GM13977 (cell line): ENCODE results near the gene MRPL10.

ENCODE experiments used
- DNase-seq: peaks from one replicate; pipeline ENCODE4 v3.0.0; 2012; ENCODE audit warnings: low spot score
- in situ Hi-C: fragments of 300-500 bp; cut with MboI; formaldehyde crosslinking; loops from one replicate; pipeline ENCODE4 v1.12.0; 2022; ENCODE audit warnings: low sequenced_read_pairs, low pct_unique_long_range_greater_than_20kb, mixed read lengths, inconsistent platforms; ENCODE audit not compliant: unreplicated experiment
- TF ChIP-seq, protein P1 (sequence below): IDR thresholded peaks from 2 replicates; pipeline ENCODE4 v1.5.1; 2012; ENCODE audit warnings: mild to moderate bottlenecking, control low read depth; ENCODE audit not compliant: insufficient read depth; ENCODE audit errors: extremely low read depth, missing control alignments

MRPL10 gene

DNA sequence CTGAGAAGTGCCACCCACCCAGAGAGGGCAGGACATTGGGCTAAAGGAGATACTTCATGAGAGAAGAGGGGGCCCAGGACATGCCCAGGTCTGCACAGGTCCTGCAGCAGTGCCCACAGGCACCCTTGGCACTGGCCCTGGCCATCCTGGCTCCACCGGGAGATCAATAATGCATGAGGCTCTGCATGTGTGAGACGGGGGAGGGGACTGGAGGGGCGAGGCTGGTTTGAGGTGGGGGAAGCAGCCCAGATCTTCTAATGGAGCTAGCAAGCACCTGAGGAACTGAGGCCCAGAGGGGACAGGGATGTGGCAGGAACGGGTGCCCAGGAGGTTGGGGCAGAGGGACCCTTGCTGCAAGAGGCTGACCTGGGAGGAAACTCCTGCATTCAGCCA is 10.3 kb downstream of the MRPL10 start:
- no peak for DNase-seq
- in situ Hi-C loops, result no loop called here
- TF ChIP-seq, protein P1, sequence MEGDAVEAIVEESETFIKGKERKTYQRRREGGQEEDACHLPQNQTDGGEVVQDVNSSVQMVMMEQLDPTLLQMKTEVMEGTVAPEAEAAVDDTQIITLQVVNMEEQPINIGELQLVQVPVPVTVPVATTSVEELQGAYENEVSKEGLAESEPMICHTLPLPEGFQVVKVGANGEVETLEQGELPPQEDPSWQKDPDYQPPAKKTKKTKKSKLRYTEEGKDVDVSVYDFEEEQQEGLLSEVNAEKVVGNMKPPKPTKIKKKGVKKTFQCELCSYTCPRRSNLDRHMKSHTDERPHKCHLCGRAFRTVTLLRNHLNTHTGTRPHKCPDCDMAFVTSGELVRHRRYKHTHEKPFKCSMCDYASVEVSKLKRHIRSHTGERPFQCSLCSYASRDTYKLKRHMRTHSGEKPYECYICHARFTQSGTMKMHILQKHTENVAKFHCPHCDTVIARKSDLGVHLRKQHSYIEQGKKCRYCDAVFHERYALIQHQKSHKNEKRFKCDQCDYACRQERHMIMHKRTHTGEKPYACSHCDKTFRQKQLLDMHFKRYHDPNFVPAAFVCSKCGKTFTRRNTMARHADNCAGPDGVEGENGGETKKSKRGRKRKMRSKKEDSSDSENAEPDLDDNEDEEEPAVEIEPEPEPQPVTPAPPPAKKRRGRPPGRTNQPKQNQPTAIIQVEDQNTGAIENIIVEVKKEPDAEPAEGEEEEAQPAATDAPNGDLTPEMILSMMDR, result no peak

DNA sequence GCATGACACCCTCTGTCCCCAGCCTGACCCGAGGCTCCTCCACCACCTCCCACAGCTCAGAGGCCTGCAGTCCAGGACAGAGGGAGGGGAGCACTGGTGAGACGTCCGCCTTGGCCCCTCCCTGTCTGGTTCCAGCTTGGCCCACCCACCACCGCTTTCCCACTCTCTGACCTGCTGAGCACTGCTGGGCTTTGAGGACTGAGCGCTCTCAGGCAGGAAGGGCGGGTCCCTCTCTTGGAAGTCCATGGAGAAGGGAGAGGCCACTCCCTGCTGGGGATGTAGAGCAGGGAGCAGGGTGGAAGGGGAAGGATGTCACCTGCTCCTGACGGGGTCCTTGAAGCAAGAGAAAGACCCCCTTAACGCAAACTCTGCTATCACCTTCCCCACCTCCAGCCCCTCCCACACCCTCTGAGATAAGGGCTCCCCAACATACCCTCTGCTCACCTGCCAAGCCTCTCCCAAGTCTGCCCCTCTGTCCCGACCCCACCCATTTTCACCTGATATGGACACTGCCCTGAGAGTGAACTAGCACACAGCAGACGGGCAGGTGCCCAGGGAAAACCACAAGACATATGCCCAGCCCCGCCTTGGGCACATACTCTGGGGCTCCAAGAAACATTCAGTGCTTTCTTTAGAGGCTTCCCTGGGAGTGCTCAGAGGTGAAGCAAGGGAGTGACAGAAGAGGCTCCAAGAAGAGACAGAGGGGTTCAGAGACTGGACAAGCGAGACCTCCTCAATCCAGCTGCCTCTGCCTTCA is 11.1 kb downstream of the MRPL10 start:
- in situ Hi-C loops, result no loop called here
- no peak for DNase-seq
- TF ChIP-seq, protein P1, result no peak

GRCh38 chr17:47819475-47819874 is 11.9 kb downstream of the MRPL10 start:
- no peak for DNase-seq
- in situ Hi-C loops, result no loop called here
- TF ChIP-seq, protein P1, result no peak

DNA sequence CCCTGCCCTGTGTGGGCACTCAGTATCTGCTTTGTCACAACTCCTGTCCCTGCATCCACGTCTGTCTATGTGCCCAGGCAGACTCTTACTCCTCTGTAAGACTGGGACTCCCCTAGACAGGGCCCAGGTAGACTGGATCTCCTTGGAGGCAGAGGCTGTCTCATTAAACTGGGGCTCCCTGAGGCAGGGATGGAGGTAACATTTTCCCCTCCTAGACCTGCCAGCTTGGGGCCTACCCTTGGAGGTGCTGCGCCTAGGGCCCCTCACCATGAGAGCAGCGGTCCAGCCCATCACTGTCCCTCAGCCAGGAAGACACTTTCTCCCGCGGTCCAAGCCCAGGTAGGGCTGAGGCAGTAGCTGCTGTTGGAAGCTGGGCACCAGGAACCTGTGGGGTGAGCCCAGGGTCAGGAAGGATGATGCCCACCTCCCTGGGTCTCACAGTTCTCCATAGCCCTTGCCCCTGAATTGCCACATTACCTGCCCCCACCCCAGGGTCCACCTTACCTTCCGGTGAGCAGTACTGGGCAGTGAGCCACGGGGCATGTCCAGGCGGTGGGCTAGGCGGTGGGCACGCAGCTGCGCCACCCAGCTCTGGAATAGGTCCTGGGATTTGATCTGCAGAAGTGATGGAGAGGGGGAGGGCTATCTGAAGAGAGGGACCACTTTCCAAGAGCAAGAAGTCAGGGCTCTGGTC is 13.2 kb downstream of the MRPL10 start:
- DNase-seq, result no peak
- in situ Hi-C loops, result no loop called here
- TF ChIP-seq, protein P1, result no peak

GRCh38 chr17:47816947-47817346 is 14.4 kb downstream of the MRPL10 start:
- DNase-seq, result no peak
- TF ChIP-seq, protein P1, result no peak
- in situ Hi-C loops, result no loop called here

GRCh38 chr17:47816111-47816735 is 15.1 kb downstream of the MRPL10 start:
- in situ Hi-C loops, result no loop called here
- TF ChIP-seq, protein P1, result no peak
- no peak for DNase-seq
